IMR-90 (cell line): Measurements from ENCODE around the gene PTK6. TPM values are rescaled to one million over a fixed set of nuclear protein-coding genes. Genes with fewer than 3 reads are reported as not detected.
A peak's percentile ranks its signal among the peaks of the same experiment; 100 is the strongest.

Experiments used
- ATAC-seq: fragments of 200-7000 bp; cut with Tn5 transposase; 2 replicates; pipeline ENCODE4 v1.9.1; 2020; ENCODE audit warnings: low read depth, mild to moderate bottlenecking, moderate library complexity
- BruUV-seq: library from RNA; stranded (reverse); fragments of 400-500 nt; replicated peaks from 2 replicates; lab custom pipeline; 2021; lab: Mats Ljungman, UMichigan
- CTCF ChIA-PET: fragments of 300-600 bp; formaldehyde crosslinking; extraction: SDS; loops from one replicate; lab custom pipeline; 2021; ENCODE audit warnings: antibody characterized with exemption; lab: Yijun Ruan, JAX
- POLR2A ChIA-PET: fragments of 300-600 bp; sonication (Branson Sonifier 250); formaldehyde crosslinking; loops from one replicate; lab custom pipeline; 2022; ENCODE audit warnings: antibody characterized with exemption; ENCODE audit not compliant: unreplicated experiment; lab: Charles Lee
- DNase-seq: peaks from one replicate; pipeline ENCODE4 v3.0.0; 2013
- H2AFZ ChIP-seq: replicated peaks from 2 replicates; pipeline ENCODE3; 2013; ENCODE audit warnings: low read length, mild to moderate bottlenecking; ENCODE audit not compliant: poor library complexity
- H2AK5ac ChIP-seq: 2 replicates; pipeline ENCODE4 v1.6.1; 2013; ENCODE audit warnings: low read depth, low read length, inconsistent platforms
- H2AK9ac ChIP-seq: replicated peaks from 2 replicates; pipeline ENCODE3; 2013; ENCODE audit warnings: mild to moderate bottlenecking, low read depth, low read length, moderate library complexity; ENCODE audit not compliant: poor library complexity
- H2BK120ac ChIP-seq: 2 replicates; pipeline ENCODE4 v1.6.1; 2013; ENCODE audit warnings: low read depth, low read length, inconsistent platforms
- H2BK15ac ChIP-seq: 3 replicates; pipeline ENCODE4 v1.6.1; 2013; ENCODE audit warnings: low read depth, low read length, inconsistent platforms
- H2BK20ac ChIP-seq: 2 replicates; pipeline ENCODE4 v1.6.1; 2013; ENCODE audit warnings: low read depth, mild to moderate bottlenecking, inconsistent platforms, low read length, moderate library complexity
- H2BK5ac ChIP-seq: 2 replicates; pipeline ENCODE4 v1.6.1; 2013; ENCODE audit warnings: mild to moderate bottlenecking, low read depth, low read length, inconsistent platforms; ENCODE audit not compliant: poor library complexity, severe bottlenecking
- H3K14ac ChIP-seq: replicated peaks from 2 replicates; pipeline ENCODE4 v1.6.1; 2013; ENCODE audit warnings: low read depth, low read length, inconsistent platforms
- H3K18ac ChIP-seq: 2 replicates; pipeline ENCODE4 v1.6.1; 2013; ENCODE audit warnings: low read depth, low read length, control low read depth
- H3K23ac ChIP-seq: 2 replicates; pipeline ENCODE4 v1.6.1; 2013; ENCODE audit warnings: low read depth, low read length, inconsistent platforms
- H3K27ac ChIP-seq: 2 replicates; pipeline ENCODE4 v1.5.1; 2013; ENCODE audit warnings: mild to moderate bottlenecking, control low read depth, low read length; ENCODE audit not compliant: insufficient read depth
- H3K27me3 ChIP-seq: 2 replicates; pipeline ENCODE4 v1.6.1; 2013; ENCODE audit warnings: low read length; ENCODE audit not compliant: control insufficient read depth, insufficient read depth
- H3K36me3 ChIP-seq: 2 replicates; pipeline ENCODE4 v1.6.1; 2013; ENCODE audit warnings: low read length, mixed read lengths; ENCODE audit not compliant: control insufficient read depth, insufficient read depth
- H3K4ac ChIP-seq: 2 replicates; pipeline ENCODE4 v1.6.1; 2013; ENCODE audit warnings: low read depth, low read length, inconsistent platforms
- H3K4me1 ChIP-seq: 2 replicates; pipeline ENCODE4 v1.6.1; 2013; ENCODE audit warnings: low read length, mixed read lengths; ENCODE audit not compliant: control insufficient read depth, insufficient read depth
- H3K4me2 ChIP-seq: 2 replicates; pipeline ENCODE4 v1.6.1; 2013; ENCODE audit warnings: low read depth, mild to moderate bottlenecking, control low read depth, low read length, moderate library complexity
- H3K4me3 ChIP-seq: 2 replicates; pipeline ENCODE4 v1.5.1; 2013; ENCODE audit warnings: low read depth, mild to moderate bottlenecking, control low read depth, low read length, moderate library complexity; ENCODE audit not compliant: insufficient read depth
- H3K56ac ChIP-seq: 2 replicates; pipeline ENCODE4 v1.6.1; 2013; ENCODE audit warnings: low read length, inconsistent platforms; ENCODE audit not compliant: insufficient read depth; ENCODE audit errors: extremely low read depth
- H3K79me1 ChIP-seq, 2 experiments: 2 replicates each; pipeline ENCODE4 v1.6.1; 2013; ENCODE audit warnings: low read length in 2 of 2, inconsistent platforms in 1 of 2, low read depth in 1 of 2
- H3K9ac ChIP-seq: 2 replicates; pipeline ENCODE4 v1.6.1; 2013; ENCODE audit warnings: low read depth, low read length, control low read depth
- H3K9me1 ChIP-seq: 2 replicates; pipeline ENCODE4 v1.6.1; 2013; ENCODE audit warnings: low read length, inconsistent platforms; ENCODE audit not compliant: insufficient read depth
- H3K9me3 ChIP-seq: 2 replicates; pipeline ENCODE4 v1.6.1; 2013; ENCODE audit warnings: low read length; ENCODE audit not compliant: control insufficient read depth, insufficient read depth
- H4K20me1 ChIP-seq: 2 replicates; pipeline ENCODE4 v1.6.1; 2013; ENCODE audit warnings: low read length, inconsistent platforms; ENCODE audit not compliant: insufficient read depth
- H4K5ac ChIP-seq: 2 replicates; pipeline ENCODE4 v1.6.1; 2013; ENCODE audit warnings: mild to moderate bottlenecking, low read depth, low read length, control low read depth
- H4K8ac ChIP-seq, 2 experiments: 2 replicates each; pipeline ENCODE4 v1.6.1; 2013; ENCODE audit warnings: low read depth in 2 of 2, low read length in 2 of 2, control low read depth in 1 of 2, inconsistent platforms in 1 of 2
- H4K91ac ChIP-seq: 2 replicates; pipeline ENCODE4 v1.6.1; 2013; ENCODE audit warnings: low read depth, low read length, inconsistent platforms; ENCODE audit not compliant: insufficient read depth
- CEBPB ChIP-seq: IDR thresholded peaks from 2 replicates; pipeline ENCODE4 v1.6.1; 2012; ENCODE audit warnings: low read depth, low read length, improper control_type of control experiment
- FOS ChIP-seq: fragments of 150-350 bp; IDR thresholded peaks from 2 replicates; pipeline ENCODE4 v1.6.1; 2016; ENCODE audit warnings: low read depth, low read length
- MAFK ChIP-seq: IDR thresholded peaks from 2 replicates; pipeline ENCODE4 v1.6.1; 2012; ENCODE audit warnings: low read depth, low read length, improper control_type of control experiment
- MXI1 ChIP-seq: IDR thresholded peaks from 2 replicates; pipeline ENCODE4 v1.6.1; 2012; ENCODE audit warnings: low read depth, mild to moderate bottlenecking, low read length, moderate library complexity, borderline replicate concordance
- NFE2L2 ChIP-seq: fragments of 150-350 bp; IDR thresholded peaks from 2 replicates; pipeline ENCODE4 v1.6.1; 2016; ENCODE audit warnings: low read depth, mild to moderate bottlenecking, low read length
- POLR2A ChIP-seq: IDR thresholded peaks from 2 replicates; pipeline ENCODE4 v1.6.1; 2012; ENCODE audit warnings: mild to moderate bottlenecking, low read depth, low read length
- RFX5 ChIP-seq: IDR thresholded peaks from 2 replicates; pipeline ENCODE4 v1.8.0; 2012; ENCODE audit warnings: low read depth, mild to moderate bottlenecking, low read length, moderate library complexity
- SMC3 ChIP-seq: fragments of 150-350 bp; IDR thresholded peaks from 2 replicates; pipeline ENCODE4 v1.6.1; 2016; ENCODE audit warnings: low read depth, mild to moderate bottlenecking, antibody characterized with exemption, low read length, moderate library complexity
- USF2 ChIP-seq: fragments of 150-350 bp; IDR thresholded peaks from 2 replicates; pipeline ENCODE4 v1.6.1; 2017; ENCODE audit warnings: mild to moderate bottlenecking, antibody characterized with exemption, low read length, low read depth
- WGBS, 2 experiments: methylation state at CpG; one replicate each; pipeline versions ENCODE4 v1.1.5 to v1.1.7; 2013; ENCODE audit warnings: missing lambda C conversion rate in 2 of 2; ENCODE audit not compliant: insufficient read length in 1 of 2; ENCODE audit errors: extremely low coverage in 2 of 2; 5-methylcytosine and 5-hydroxymethylcytosine counted together
- dilution Hi-C: fragments of 300-500 bp; cut with HindIII; formaldehyde crosslinking; loops from one replicate; pipeline ENCODE4 v1.14.3; 2018; ENCODE audit warnings: low sequenced_read_pairs; ENCODE audit not compliant: unreplicated experiment
- in situ Hi-C: fragments of 300-500 bp; cut with MboI; formaldehyde crosslinking; loops from 3 replicates; pipeline ENCODE4 v1.14.3; 2019; ENCODE audit warnings: low sequenced_read_pairs, inconsistent platforms, mixed read lengths
- intact Hi-C: fragments of 100-400 bp; cut with micrococcal nuclease; formaldehyde crosslinking; loops from 2 replicates; pipeline ENCODE4 v1.10.0; 2022
- polyA plus RNA-seq, 3 experiments: library from polyadenylated mRNA; depleted of rRNA; stranded (reverse); fragments of >200 nt; gene quantifications; 2 replicates each; pipeline ENCODE4 v1.2.3, GENCODE V29; 2012; ENCODE audit warnings: low replicate concordance in 1 of 3
- total RNA-seq: library from RNA; depleted of rRNA; stranded (reverse); fragments of >200 nt; gene quantifications from 2 replicates; pipeline ENCODE4 v1.2.3, GENCODE V29; 2012
- TF ChIP-seq, protein P1 (sequence below): fragments of 150-350 bp; IDR thresholded peaks from 2 replicates; pipeline ENCODE4 v1.6.1; 2016; ENCODE audit warnings: low read depth, mild to moderate bottlenecking, low read length, moderate library complexity, borderline replicate concordance
- TF ChIP-seq, protein P2 (sequence below): conservative IDR thresholded peaks from 2 replicates; pipeline ENCODE4 v1.5.1; 2012; ENCODE audit warnings: mild to moderate bottlenecking, low read depth, low read length, improper control_type of control experiment

The PTK6 gene
- total and polyA plus RNA-seq, 2 of the 4 experiments (the other 2 are of a cell fraction) = not detected

- H2AK9ac ChIP-seq = no peak overlapping the region
Observed at GRCh38 chr20:63497138-63497945, 39.8 kb downstream of the PTK6 start.

More at GRCh38 chr20:63497138-63497945, 39.8 kb downstream of the PTK6 start:
- Histone ChIP-seq H3K23ac (no peak overlapping the region), H4K91ac (no peak overlapping the region), H2BK15ac (no peak overlapping the region), H3K4ac (no peak overlapping the region), H2AK5ac (no peak overlapping the region; the same call in 1 of the 2 replicates), H2BK120ac (no peak overlapping the region), H3K79me1 (no peaks in the 10 kb centered on the region), H3K4me3 (no peak overlapping the region), H3K4me2 (no peak overlapping the region), H3K9me3 (no peaks in the 10 kb centered on the region), H3K56ac (no peak overlapping the region), H4K20me1 (peaks cover 4% of the 10 kb centered on the region), H2BK20ac (no peak overlapping the region), H2BK5ac (no peak overlapping the region), H3K9ac (no peak overlapping the region), H3K4me1 (0 out of 2 replicates have a peak, but pooled peaks cover 3% of the 10 kb centered on the region), H3K27ac (no peak overlapping the region), H4K5ac (no peak overlapping the region), H4K8ac (no peak overlapping the region), H2AFZ (peak overlapping the region; percentile 75), H3K9me1 (no peaks in the 10 kb centered on the region), H3K27me3 (peaks cover 19% of the 10 kb centered on the region), H3K14ac (no peak overlapping the region), H3K18ac (no peak overlapping the region), H3K36me3 (no peaks in the 10 kb centered on the region)
- TF ChIP-seq USF2 = no peak
- TF ChIP-seq, protein P1, sequence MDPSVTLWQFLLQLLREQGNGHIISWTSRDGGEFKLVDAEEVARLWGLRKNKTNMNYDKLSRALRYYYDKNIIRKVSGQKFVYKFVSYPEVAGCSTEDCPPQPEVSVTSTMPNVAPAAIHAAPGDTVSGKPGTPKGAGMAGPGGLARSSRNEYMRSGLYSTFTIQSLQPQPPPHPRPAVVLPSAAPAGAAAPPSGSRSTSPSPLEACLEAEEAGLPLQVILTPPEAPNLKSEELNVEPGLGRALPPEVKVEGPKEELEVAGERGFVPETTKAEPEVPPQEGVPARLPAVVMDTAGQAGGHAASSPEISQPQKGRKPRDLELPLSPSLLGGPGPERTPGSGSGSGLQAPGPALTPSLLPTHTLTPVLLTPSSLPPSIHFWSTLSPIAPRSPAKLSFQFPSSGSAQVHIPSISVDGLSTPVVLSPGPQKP = no peak
- TF ChIP-seq, protein P2, sequence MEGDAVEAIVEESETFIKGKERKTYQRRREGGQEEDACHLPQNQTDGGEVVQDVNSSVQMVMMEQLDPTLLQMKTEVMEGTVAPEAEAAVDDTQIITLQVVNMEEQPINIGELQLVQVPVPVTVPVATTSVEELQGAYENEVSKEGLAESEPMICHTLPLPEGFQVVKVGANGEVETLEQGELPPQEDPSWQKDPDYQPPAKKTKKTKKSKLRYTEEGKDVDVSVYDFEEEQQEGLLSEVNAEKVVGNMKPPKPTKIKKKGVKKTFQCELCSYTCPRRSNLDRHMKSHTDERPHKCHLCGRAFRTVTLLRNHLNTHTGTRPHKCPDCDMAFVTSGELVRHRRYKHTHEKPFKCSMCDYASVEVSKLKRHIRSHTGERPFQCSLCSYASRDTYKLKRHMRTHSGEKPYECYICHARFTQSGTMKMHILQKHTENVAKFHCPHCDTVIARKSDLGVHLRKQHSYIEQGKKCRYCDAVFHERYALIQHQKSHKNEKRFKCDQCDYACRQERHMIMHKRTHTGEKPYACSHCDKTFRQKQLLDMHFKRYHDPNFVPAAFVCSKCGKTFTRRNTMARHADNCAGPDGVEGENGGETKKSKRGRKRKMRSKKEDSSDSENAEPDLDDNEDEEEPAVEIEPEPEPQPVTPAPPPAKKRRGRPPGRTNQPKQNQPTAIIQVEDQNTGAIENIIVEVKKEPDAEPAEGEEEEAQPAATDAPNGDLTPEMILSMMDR = no peak
- TF ChIP-seq NFE2L2 = no peak
- TF ChIP-seq POLR2A = no peak
- TF ChIP-seq MAFK = no peak
- TF ChIP-seq MXI1 = no peak
- TF ChIP-seq SMC3 = no peak
- TF ChIP-seq RFX5 = no peak
- no peak for TF ChIP-seq CEBPB
- TF ChIP-seq FOS = no peak
- POLR2A ChIA-PET = interaction anchor here (0.8 kb wide), 1 partner anchor 24 kb away, joined by 3 read pairs; the partner anchor contains the start of gene PPDPF
- in situ Hi-C loops (no loop called here), intact Hi-C loops (no loop called here), dilution Hi-C loops (no loop called here)
- DNase-seq (no peak), ATAC-seq (no peak)
- 100% methylated on average over 5 of the region's 20 CpGs; no CpG with 5 or more reads in 1 of the 2 experiments for WGBS, 2 experiments
- BruUV-seq = no TSS peak
- CTCF ChIA-PET = interaction anchor here (0.9 kb wide), 1 partner anchor 24 kb away, joined by 4 read pairs; no protein-coding TSS in a partner anchor
